GM06990 (cell line): ENCODE results near the gene ASS1.

Experiments used
- DNase-seq: peaks from one replicate; pipeline ENCODE4 v3.0.0-alpha.2; 2011; ENCODE audit not compliant: insufficient read length; ENCODE audit errors: extremely low read depth
- H3K27me3 ChIP-seq: replicated peaks from 2 replicates; pipeline ENCODE4 v1.6.0; 2011; ENCODE audit warnings: low read length; ENCODE audit not compliant: control insufficient read depth, insufficient read depth
- H3K36me3 ChIP-seq: 2 replicates; pipeline ENCODE4 v1.5.1; 2011; ENCODE audit warnings: low read length; ENCODE audit not compliant: control insufficient read depth, insufficient read depth
- H3K4me3 ChIP-seq: replicated peaks from 2 replicates; pipeline ENCODE4 v1.5.1; 2011; ENCODE audit warnings: low read depth, mild to moderate bottlenecking, control low read depth, low read length
- TF ChIP-seq, protein P1 (sequence below): IDR thresholded peaks from 2 replicates; pipeline ENCODE4 v1.5.1; 2011; ENCODE audit warnings: low read length, control low read depth, mild to moderate bottlenecking, inconsistent platforms; ENCODE audit not compliant: insufficient read depth, poor library complexity, severe bottlenecking

ASS1 gene

DNA sequence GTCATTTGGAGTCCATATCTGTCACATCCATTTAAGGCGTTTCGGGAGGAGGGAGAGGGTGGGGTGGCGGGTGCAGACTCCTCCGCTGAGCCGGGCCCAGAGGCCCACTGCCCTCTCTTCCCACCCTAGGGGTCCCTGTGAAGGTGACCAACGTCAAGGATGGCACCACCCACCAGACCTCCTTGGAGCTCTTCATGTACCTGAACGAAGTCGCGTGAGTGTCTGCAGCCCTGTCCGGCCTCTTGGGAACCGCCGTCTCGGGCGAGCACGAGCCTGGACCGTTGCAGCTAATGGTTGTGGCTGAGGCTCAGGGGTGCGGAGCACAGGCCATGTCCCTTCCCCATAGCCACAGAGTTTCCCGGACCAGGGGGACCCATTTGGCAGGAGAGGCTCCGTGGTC, 34.8 kb downstream of the ASS1 start:
- Histone ChIP-seq H3K36me3 (no peaks in the 10 kb centered on the region), H3K4me3 (no peak overlapping the region), H3K27me3 (no peaks in the 10 kb centered on the region; the same call in 1 of the 2 replicates)
- TF ChIP-seq, protein P1, sequence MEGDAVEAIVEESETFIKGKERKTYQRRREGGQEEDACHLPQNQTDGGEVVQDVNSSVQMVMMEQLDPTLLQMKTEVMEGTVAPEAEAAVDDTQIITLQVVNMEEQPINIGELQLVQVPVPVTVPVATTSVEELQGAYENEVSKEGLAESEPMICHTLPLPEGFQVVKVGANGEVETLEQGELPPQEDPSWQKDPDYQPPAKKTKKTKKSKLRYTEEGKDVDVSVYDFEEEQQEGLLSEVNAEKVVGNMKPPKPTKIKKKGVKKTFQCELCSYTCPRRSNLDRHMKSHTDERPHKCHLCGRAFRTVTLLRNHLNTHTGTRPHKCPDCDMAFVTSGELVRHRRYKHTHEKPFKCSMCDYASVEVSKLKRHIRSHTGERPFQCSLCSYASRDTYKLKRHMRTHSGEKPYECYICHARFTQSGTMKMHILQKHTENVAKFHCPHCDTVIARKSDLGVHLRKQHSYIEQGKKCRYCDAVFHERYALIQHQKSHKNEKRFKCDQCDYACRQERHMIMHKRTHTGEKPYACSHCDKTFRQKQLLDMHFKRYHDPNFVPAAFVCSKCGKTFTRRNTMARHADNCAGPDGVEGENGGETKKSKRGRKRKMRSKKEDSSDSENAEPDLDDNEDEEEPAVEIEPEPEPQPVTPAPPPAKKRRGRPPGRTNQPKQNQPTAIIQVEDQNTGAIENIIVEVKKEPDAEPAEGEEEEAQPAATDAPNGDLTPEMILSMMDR = no peak
- no peak for DNase-seq

DNA sequence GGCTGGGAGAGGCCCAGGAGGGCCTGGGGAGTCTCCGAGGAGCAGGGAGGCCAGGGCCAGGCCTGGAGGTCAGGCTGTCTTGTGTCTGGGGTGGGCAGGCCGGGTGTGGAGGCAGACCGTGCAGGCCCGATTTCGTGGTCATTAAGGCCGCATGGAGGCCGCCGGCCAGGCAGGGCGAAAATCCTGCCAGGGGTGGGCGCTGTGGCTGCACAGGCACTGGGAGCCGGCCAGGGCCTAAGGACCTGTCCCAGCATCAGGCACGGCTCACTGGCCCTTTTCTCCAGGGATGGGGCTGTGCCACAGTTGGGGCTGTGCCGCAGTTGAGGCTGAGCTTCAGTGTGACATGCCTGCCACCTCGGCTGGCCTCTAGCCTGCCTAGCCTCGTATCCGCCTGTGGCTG, 35.9 kb downstream of the ASS1 start:
- Histone ChIP-seq H3K27me3 (no peaks in the 10 kb centered on the region; the same call in 1 of the 2 replicates), H3K36me3 (no peaks in the 10 kb centered on the region), H3K4me3 (no peak overlapping the region)
- TF ChIP-seq, protein P1 = peak; percentile 25
- DNase-seq = no peak

DNA sequence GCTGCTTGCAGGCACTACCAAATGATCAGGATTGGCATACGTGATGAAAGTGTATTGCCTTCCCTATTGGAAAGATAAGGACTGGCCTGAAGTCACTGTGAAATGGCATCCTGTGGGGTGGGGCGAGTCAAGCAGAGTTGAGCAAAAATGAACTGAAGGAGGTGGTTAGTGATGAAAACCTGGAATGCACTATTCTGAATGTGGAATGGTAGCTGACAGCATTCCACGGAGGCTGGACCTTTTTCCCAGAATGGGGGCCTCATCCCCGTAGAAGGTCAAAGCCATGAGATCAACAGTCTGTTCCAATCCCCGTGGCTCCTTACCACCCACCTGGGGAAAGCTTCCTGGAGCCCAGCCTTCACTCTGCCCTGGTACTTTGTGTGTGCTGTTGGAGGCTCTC, 37.7 kb downstream of the ASS1 start:
- H3K4me3 ChIP-seq = no peak overlapping the region
- no peaks in the 10 kb centered on the region; the same call in 1 of the 2 replicates for H3K27me3 ChIP-seq
- no peaks in the 10 kb centered on the region for H3K36me3 ChIP-seq
- TF ChIP-seq, protein P1 = no peak
- DNase-seq = no peak

DNA sequence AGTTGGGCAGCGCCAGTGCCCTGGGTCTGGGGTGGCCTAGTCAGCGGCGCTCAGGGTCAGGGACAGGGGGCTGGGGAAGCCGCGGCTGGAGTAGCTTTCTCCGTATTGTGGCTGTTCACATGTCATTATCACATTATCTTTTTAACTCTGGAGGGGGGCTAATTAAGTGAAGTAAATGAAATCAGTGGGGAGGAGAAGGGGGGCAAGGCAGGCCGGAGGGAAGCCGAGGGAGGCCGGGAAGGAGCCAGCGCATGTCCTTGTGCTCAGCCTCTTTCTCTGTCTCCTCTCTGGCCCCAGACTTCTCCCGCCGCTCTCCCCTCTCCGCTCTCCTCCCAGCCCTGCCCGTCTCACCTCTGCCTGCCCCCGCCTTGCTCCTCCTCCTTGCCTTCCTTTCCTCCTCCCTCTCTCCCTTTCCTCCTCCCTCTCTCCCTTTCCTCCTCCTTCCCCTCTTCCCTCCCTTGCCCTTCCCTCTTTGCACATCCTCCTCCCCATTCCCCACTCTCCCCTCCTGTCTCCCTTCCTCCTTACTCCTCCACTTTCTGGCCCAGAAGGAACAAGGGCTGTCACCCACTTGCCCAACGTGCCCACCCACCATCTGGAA, 38.7 kb downstream of the ASS1 start:
- Histone ChIP-seq H3K27me3 (no peaks in the 10 kb centered on the region; the same call in 1 of the 2 replicates), H3K36me3 (no peaks in the 10 kb centered on the region), H3K4me3 (no peak overlapping the region)
- DNase-seq = no peak
- TF ChIP-seq, protein P1 = no peak

DNA sequence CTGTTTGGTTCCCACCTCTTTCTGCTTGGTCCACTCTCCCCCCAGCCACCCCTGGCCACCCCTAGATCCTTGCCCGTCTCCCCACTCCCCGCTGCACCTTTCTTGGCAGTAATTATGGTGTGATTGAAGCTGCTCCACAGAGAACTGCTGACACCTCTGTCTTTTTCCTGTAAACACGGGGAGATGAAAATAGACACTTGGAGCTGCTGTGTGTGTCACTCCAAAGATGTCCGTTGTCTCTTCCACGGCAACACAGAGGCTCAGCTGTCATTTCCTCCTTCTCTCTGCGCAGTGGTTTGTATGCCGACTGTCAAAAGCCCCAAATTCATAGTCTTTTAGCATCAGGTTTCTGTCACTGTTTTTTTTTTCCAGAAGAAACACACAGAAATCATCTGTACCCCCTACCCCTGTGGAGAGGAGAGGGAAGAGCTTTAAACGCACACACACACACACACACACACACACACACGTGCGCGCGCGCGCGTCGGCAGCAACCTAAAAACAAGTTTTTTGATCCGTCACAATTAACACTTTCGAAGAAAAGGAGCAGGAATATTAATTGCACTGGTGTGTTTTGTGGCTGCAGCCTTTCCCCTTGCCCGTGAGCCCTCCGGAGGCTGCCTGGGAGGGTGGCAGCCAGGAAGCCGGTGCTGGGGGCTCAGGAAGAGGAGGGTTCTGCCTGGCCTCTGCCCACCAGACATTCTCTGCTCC, 39.8 kb downstream of the ASS1 start:
- no peaks in the 10 kb centered on the region; the same call in 1 of the 2 replicates for H3K27me3 ChIP-seq
- no peak overlapping the region for H3K4me3 ChIP-seq
- H3K36me3 ChIP-seq = no peaks in the 10 kb centered on the region
- DNase-seq = no peak
- TF ChIP-seq, protein P1 = no peak
